Tibial nerve (tissue), 4 donors: ENCODE data around the gene ZAR1L. TPM values are rescaled to one million over a fixed set of nuclear protein-coding genes. Genes with fewer than 3 reads are reported as not detected.

Experiments
- DNase-seq, 2 donors: peaks; one replicate each; pipeline ENCODE4 v3.0.0-alpha.2; 2019; ENCODE audit warnings: low spot score in 2 of 2
- H3K27ac ChIP-seq, 4 donors: fragments of 200-600 bp; sonication (generic) in 3 of 4; one replicate each; pipeline ENCODE4 v1.5.1; 2017 to 2019; ENCODE audit warnings: mild to moderate bottlenecking in 1 of 4
- H3K27me3 ChIP-seq, 2 donors: fragments of 200-600 bp; sonication (generic) in 1 of 2; one replicate each; pipeline versions ENCODE4 v1.5.1 to v1.6.0; 2017 to 2019
- H3K36me3 ChIP-seq, 3 donors: fragments of 200-600 bp; sonication (generic); one replicate each; pipeline ENCODE4 v1.5.1; 2018 to 2019
- H3K4me1 ChIP-seq, 4 donors: fragments of 200-600 bp; sonication (generic) in 3 of 4; one replicate each; pipeline ENCODE4 v1.5.1; 2017 to 2019
- H3K4me3 ChIP-seq, 4 donors: fragments of 200-600 bp; sonication (generic) in 3 of 4; one replicate each; pipeline ENCODE4 v1.5.1; 2017 to 2019; ENCODE audit warnings: mild to moderate bottlenecking in 1 of 4, moderate library complexity in 1 of 4
- H3K9me3 ChIP-seq, 4 donors: fragments of 200-600 bp; sonication (generic) in 3 of 4; one replicate each; pipeline ENCODE4 v1.5.1; 2017 to 2019
- EP300 ChIP-seq, 2 donors: sonication (generic); formaldehyde crosslinking; IDR thresholded peaks; one replicate each; pipeline ENCODE4 v1.6.1; 2017; ENCODE audit warnings: antibody characterized with exemption in 2 of 2, mild to moderate bottlenecking in 1 of 2
- POLR2A ChIP-seq, 2 donors: fragments of 450-650 bp; IDR thresholded peaks; one replicate each; pipeline ENCODE4 v1.6.1; 2017; ENCODE audit warnings: antibody characterized with exemption in 2 of 2, mild to moderate bottlenecking in 2 of 2, moderate library complexity in 2 of 2
- whole genome bisulfite sequencing, 2 donors: methylation state at CpG; one replicate each; pipeline ENCODE4 v1.1.5; 2018; 5-methylcytosine and 5-hydroxymethylcytosine counted together
- total RNA-seq, 4 donors: library from RNA; depleted of rRNA; stranded (reverse); fragments of >200 nt; gene quantifications; one replicate each; pipeline ENCODE4 v1.1.0, GENCODE V29; 2016
- TF ChIP-seq, protein P1 (sequence below), 5 experiments: fragments of 200-600 bp in 3 of 5; fragments of 450-650 bp in 2 of 5; sonication (generic) in 3 of 5; IDR thresholded peaks; one replicate each; pipeline ENCODE4 v1.5.1; 2016 to 2019; ENCODE audit warnings: antibody characterized with exemption in 5 of 5, mild to moderate bottlenecking in 3 of 5, moderate library complexity in 2 of 5

ZAR1L gene
- total RNA-seq, 4 donors from 2014 or later = 0.42 TPM; not detected in 3

DNA sequence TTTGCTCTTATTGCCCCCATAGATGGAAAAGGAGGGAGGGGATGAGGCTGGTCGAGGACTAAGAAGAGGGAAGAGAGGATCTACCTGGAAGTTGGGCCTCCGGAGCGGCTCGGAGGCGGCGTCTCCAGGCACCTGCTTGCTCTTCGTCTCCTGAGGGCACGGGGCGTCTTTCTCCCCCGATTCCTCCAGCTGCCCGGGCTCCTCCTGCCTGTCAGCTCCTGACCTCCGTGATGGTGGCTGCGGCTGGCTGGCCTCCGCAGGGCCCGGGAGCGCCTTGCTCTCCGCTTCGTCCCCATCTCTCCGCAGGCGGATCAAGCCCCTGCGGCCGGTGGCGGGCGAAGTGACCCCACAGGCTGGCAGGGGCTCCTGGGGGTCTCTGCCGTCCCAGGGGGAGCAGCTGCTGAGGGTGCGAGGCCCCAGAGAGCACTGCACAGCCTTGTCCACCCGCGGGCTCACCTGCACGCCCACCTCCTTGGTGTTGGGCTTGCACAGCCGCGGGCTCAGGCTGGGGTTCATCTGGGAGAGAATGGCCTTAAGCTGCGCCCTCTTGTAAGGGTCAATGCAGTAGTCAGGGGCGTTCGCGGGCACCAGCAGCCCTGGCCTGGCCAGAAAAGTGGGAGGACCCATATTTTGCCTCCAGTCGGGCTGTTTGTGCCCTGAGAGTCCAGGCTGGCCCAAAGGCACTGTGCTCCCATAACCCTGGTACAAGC is 3.8 kb downstream of the ZAR1L start:
- Histone ChIP-seq H3K4me3 (no peak overlapping the region), H3K27ac (no peak overlapping the region), H3K27me3 (no peaks in the 10 kb centered on the region), H3K36me3 (no peaks in the 10 kb centered on the region), H3K9me3 (no peaks in the 10 kb centered on the region), H3K4me1 (peaks cover 0 to 20% (median 5%) of the 10 kb centered on the region in 4 donors)
- 89 to 90% methylated on average over 25 to 36 of the region's 36 CpGs for WGBS, 2 donors
- DNase-seq = no peak
- TF ChIP-seq POLR2A (IDR thresholded peaks at IDR 0.05) (no peak), EP300 (IDR thresholded peaks at IDR 0.05) (no peak)
- TF ChIP-seq, protein P1, sequence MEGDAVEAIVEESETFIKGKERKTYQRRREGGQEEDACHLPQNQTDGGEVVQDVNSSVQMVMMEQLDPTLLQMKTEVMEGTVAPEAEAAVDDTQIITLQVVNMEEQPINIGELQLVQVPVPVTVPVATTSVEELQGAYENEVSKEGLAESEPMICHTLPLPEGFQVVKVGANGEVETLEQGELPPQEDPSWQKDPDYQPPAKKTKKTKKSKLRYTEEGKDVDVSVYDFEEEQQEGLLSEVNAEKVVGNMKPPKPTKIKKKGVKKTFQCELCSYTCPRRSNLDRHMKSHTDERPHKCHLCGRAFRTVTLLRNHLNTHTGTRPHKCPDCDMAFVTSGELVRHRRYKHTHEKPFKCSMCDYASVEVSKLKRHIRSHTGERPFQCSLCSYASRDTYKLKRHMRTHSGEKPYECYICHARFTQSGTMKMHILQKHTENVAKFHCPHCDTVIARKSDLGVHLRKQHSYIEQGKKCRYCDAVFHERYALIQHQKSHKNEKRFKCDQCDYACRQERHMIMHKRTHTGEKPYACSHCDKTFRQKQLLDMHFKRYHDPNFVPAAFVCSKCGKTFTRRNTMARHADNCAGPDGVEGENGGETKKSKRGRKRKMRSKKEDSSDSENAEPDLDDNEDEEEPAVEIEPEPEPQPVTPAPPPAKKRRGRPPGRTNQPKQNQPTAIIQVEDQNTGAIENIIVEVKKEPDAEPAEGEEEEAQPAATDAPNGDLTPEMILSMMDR (IDR thresholded peaks at IDR 0.05) = no peak

DNA sequence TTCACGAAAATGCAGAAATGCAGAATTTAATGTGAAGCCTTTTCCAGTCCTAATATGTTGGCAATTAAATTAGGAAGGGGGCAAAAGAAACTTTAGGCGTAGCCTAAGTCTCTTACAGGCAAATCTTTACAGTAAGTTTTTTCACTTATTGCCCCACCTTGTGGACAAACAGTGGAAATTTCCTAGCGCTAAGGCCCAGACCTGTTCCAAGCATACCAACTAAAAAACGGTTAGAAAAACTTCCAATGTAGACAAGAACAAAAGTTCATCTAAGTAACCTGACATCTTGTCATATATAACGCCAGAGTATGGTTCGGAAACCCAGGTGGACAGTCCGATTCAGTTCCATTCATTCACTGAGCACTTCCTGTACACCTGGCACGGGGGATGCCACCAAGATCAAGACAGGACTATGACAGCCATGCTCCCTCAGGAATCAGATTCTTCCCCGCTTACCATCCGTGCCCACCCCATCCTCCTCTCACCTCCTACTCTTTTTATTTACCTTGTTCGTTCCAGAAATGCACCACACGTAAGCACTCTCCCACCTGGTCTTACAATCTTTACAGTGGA is 4.9 kb downstream of the ZAR1L start:
- Histone ChIP-seq H3K9me3 (no peaks in the 10 kb centered on the region), H3K36me3 (no peaks in the 10 kb centered on the region), H3K4me1 (peaks cover 0 to 15% (median 5%) of the 10 kb centered on the region in 4 donors), H3K27me3 (no peaks in the 10 kb centered on the region), H3K27ac (peak overlapping the region in 1 of 4 donors; percentile 32), H3K4me3 (peak overlapping the region in 1 of 4 donors; percentile 36)
- no peak for DNase-seq
- no peak for TF ChIP-seq EP300 (IDR thresholded peaks at IDR 0.05)
- TF ChIP-seq, protein P1 (IDR thresholded peaks at IDR 0.05) = peak; percentile 64 to 87 (median 74)
- WGBS, 2 donors = 38 to 44% methylated on average over 11 to 12 of the region's 12 CpGs

DNA sequence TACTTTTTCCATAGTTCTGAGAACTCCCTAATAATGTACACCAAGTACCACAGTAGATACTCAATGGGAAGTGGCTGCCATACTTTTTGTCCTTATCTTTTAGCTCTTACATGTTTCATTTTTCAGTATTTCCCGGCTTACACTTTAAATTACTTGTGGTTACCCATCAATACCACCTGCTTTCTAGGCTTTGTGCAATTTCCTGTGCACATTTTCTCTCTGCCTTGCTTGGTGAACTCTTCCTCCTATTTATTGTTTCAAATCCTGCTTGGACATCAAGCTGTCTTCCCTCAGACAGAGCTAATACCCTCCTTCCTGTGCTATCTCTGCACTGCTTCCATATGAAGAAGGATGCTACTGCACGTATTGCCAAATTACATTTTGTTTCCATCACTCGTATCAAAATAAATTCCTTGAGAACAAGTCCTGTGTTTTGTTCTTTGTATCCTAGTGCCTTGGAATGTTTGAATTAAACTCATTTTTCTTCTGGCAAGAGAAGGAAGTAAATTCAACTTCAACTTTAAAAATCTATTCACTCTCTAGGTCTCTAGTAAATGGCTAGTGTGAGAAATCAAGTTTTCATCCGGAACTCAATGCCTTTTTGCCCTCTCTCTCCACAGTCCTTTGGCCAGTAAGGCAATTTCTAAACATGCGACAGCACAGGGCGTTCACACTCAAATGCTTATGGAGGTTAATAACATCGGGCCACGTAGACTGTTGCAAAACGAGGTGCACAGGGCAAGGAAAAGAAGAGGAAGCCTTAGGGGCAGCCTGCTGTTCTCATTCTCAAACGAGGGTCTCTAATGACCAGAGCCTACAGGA is 5.6 kb downstream of the ZAR1L start:
- H3K4me3 ChIP-seq = peak overlapping the region in 1 of 4 donors; percentile 36
- peak overlapping the region in 1 of 4 donors; percentile 32 for H3K27ac ChIP-seq
- no peaks in the 10 kb centered on the region for H3K27me3 ChIP-seq
- WGBS, 2 donors = 27 to 39% methylated on average over 10 of the region's 10 CpGs
- TF ChIP-seq, protein P1 (IDR thresholded peaks at IDR 0.05) = no peak
- TF ChIP-seq EP300 (IDR thresholded peaks at IDR 0.05) (no peak), POLR2A (IDR thresholded peaks at IDR 0.05) (no peak)
- DNase-seq = no peak
- no peaks in the 10 kb centered on the region for H3K36me3 ChIP-seq
- H3K4me1 ChIP-seq = peaks cover 0 to 12% (median 4%) of the 10 kb centered on the region in 4 donors
- no peaks in the 10 kb centered on the region for H3K9me3 ChIP-seq

DNA sequence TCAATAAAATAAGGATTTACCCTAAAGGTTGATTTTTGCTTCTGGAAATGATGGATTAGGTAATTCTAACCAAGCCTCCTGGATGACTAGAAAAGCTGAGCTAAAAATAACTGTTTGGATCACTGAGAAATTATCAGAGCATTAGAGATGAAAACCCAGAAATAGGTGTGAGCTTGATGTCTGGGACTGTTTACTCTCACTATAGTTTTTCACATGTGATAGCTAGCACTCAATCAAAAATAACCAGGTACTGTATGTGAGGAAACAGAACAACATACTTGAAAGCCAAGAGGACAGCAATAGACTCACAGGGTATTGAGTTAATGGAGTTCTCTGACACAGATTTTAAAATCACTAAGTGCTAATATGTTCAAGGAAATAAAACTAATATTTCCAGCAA is 9.5 kb downstream of the ZAR1L start:
- H3K4me1 ChIP-seq = peaks cover 0 to 11% (median 4%) of the 10 kb centered on the region in 4 donors

More for the DNA sequence above, 9.5 kb downstream of the ZAR1L start:
- TF ChIP-seq POLR2A (IDR thresholded peaks at IDR 0.05) (no peak), EP300 (IDR thresholded peaks at IDR 0.05) (no peak)
- TF ChIP-seq, protein P1 (IDR thresholded peaks at IDR 0.05) = no peak
- no peaks in the 10 kb centered on the region for H3K36me3 ChIP-seq
- DNase-seq = no peak
- no peak overlapping the region for H3K4me3 ChIP-seq
- H3K9me3 ChIP-seq = no peaks in the 10 kb centered on the region
- no peak overlapping the region for H3K27ac ChIP-seq
- H3K27me3 ChIP-seq = no peaks in the 10 kb centered on the region
